Keratinocyte (primary cell): Measurements from ENCODE around the gene LRRC8D. TPM values are rescaled to one million over a fixed set of nuclear protein-coding genes. Genes with fewer than 3 reads are reported as not detected.
A peak's percentile ranks its signal among the peaks of the same experiment; 100 is the strongest.

ENCODE experiments used
- DNase-seq: peaks from one replicate; pipeline ENCODE4 v3.0.0-alpha.2; 2011; ENCODE audit warnings: low read depth, missing footprints, low spot score
- FAIRE-seq: peaks from 2 replicates; lab custom pipeline; 2011; peaks lifted over from hg19 to GRCh38; lab: Jason Lieb, UNC
- H2AFZ ChIP-seq: 2 replicates; pipeline ENCODE4 v1.6.0; 2012; ENCODE audit warnings: low read length, control low read depth, inconsistent platforms; ENCODE audit not compliant: control insufficient read depth
- H3K27ac ChIP-seq: 2 replicates; pipeline ENCODE4 v1.5.1; 2011; ENCODE audit warnings: low read length; ENCODE audit not compliant: control insufficient read depth, insufficient read depth
- H3K27me3 ChIP-seq: 3 replicates; pipeline ENCODE4 v1.6.0; 2011; ENCODE audit warnings: low read length; ENCODE audit not compliant: control insufficient read depth, insufficient read depth; ENCODE audit errors: extremely low read depth
- H3K36me3 ChIP-seq, 2 experiments: 2 replicates in 1 of 2; 3 replicates in 1 of 2; pipeline ENCODE4 v1.5.1; 2011; ENCODE audit warnings: low read length in 2 of 2, mild to moderate bottlenecking in 1 of 2; ENCODE audit not compliant: control insufficient read depth in 2 of 2, insufficient read depth in 2 of 2; ENCODE audit errors: extremely low read depth in 1 of 2
- H3K4me1 ChIP-seq: 3 replicates; pipeline ENCODE4 v1.5.1; 2011; ENCODE audit warnings: low read length; ENCODE audit not compliant: control insufficient read depth, insufficient read depth; ENCODE audit errors: extremely low read depth
- H3K4me2 ChIP-seq: 3 replicates; pipeline ENCODE4 v1.6.0; 2011; ENCODE audit warnings: low read depth, low read length; ENCODE audit not compliant: control insufficient read depth, insufficient read depth; ENCODE audit errors: extremely low read depth
- H3K4me3 ChIP-seq, 3 experiments: fragments of 200-600 bp in 1 of 3; sonication (generic) in 1 of 3; 2 replicates in 2 of 3; 3 replicates in 1 of 3; pipeline ENCODE4 v1.5.1; 2011 to 2016; ENCODE audit warnings: low read length in 3 of 3, mild to moderate bottlenecking in 3 of 3, control low read depth in 2 of 3, inconsistent platforms in 1 of 3, low read depth in 1 of 3, mixed read lengths in 1 of 3, mixed run types in 1 of 3, moderate library complexity in 1 of 3; ENCODE audit not compliant: control insufficient read depth in 2 of 3, insufficient read depth in 2 of 3; ENCODE audit errors: extremely low read depth in 1 of 3
- H3K79me2 ChIP-seq: 2 replicates; pipeline ENCODE4 v1.6.0; 2012; ENCODE audit warnings: low read length; ENCODE audit not compliant: control insufficient read depth, insufficient read depth
- H3K9ac ChIP-seq: 3 replicates; pipeline ENCODE4 v1.6.0; 2011; ENCODE audit warnings: low read length; ENCODE audit not compliant: control insufficient read depth, insufficient read depth; ENCODE audit errors: extremely low read depth
- H3K9me1 ChIP-seq: 3 replicates; pipeline ENCODE4 v1.6.0; 2011; ENCODE audit warnings: low read length; ENCODE audit not compliant: control insufficient read depth, insufficient read depth; ENCODE audit errors: extremely low read depth
- H3K9me3 ChIP-seq: 2 replicates; pipeline ENCODE4 v1.5.1; 2012; ENCODE audit warnings: low read depth, low read length; ENCODE audit not compliant: control insufficient read depth
- H4K20me1 ChIP-seq: 3 replicates; pipeline ENCODE4 v1.6.0; 2011; ENCODE audit warnings: low read length; ENCODE audit not compliant: control insufficient read depth, insufficient read depth; ENCODE audit errors: extremely low read depth
- EZH2 ChIP-seq: IDR thresholded peaks from one replicate; pipeline ENCODE4 v1.6.1; 2012; ENCODE audit warnings: inconsistent platforms, mild to moderate bottlenecking, low read length, moderate library complexity
- dilution Hi-C: fragments of 300-500 bp; cut with MboI; formaldehyde crosslinking; loops from one replicate; pipeline ENCODE4 v1.7.0; 2020; ENCODE audit warnings: low sequenced_read_pairs; ENCODE audit not compliant: extremely low pct_ligation_motif_present
- polyA plus RNA-seq, 5 experiments: library from polyadenylated mRNA; depleted of rRNA in 3 of 5; stranded (reverse) in 3 of 5; stranded (forward) in 1 of 5; unstranded in 1 of 5; fragments of >200 nt; gene quantifications; 1 replicate in 1 of 5; 2 replicates in 3 of 5; 3 replicates in 1 of 5; pipeline versions ENCODE4 v1.2.1 to v1.2.3, GENCODE V29; 2011 to 2012; ENCODE audit warnings: missing spikeins in 2 of 5, low read depth in 1 of 5, low replicate concordance in 1 of 5
- TF ChIP-seq, protein P1 (sequence below), 3 experiments: IDR thresholded peaks in 1 of 3; conservative IDR thresholded peaks in 1 of 3; optimal IDR thresholded peaks in 1 of 3; 2 replicates in 2 of 3; 3 replicates in 1 of 3; pipeline versions ENCODE3 to v1.5.1; 2011; ENCODE audit warnings: low read length in 3 of 3, mild to moderate bottlenecking in 3 of 3, moderate library complexity in 2 of 3, control low read depth in 1 of 3, inconsistent platforms in 1 of 3; ENCODE audit not compliant: insufficient read depth in 2 of 3; ENCODE audit errors: extremely low read depth in 1 of 3

The LRRC8D gene
- polyA plus RNA-seq, 1 donor (not counting 4 experiments of a cell fraction or from before 2014, with no cell fraction given), result 54.7 TPM

DNA sequence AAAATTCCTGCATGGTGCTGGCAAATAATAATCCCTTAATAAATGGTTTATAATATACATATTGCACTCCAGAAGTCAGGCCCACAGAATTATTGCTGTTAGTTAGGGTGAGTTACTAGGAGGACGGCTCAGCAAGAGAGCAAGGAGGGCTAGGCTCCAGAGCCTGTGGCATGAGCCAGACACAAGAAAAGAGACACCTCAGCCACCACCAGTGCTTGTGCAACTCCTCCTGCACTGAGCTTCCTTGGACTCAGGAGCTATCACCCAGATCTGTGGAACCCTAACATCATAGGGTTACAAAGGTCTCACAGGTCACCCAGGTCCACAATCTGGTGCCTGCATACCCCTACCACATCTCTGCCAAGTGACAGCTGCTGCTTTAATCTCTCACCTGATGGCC lies 12.8 kb upstream of the LRRC8D start:
- Histone ChIP-seq H3K27ac (no peak overlapping the region), H3K36me3 (no peaks in the 10 kb centered on the region), H3K4me2 (peak overlapping the region; percentile 0), H3K79me2 (no peaks in the 10 kb centered on the region), H4K20me1 (no peaks in the 10 kb centered on the region), H3K4me1 (peaks cover 14% of the 10 kb centered on the region), H3K9me1 (no peaks in the 10 kb centered on the region), H2AFZ (no peak overlapping the region), H3K9ac (no peak overlapping the region), H3K4me3 (no peak overlapping the region), H3K9me3 (no peaks in the 10 kb centered on the region), H3K27me3 (no peaks in the 10 kb centered on the region)
- TF ChIP-seq, protein P1, sequence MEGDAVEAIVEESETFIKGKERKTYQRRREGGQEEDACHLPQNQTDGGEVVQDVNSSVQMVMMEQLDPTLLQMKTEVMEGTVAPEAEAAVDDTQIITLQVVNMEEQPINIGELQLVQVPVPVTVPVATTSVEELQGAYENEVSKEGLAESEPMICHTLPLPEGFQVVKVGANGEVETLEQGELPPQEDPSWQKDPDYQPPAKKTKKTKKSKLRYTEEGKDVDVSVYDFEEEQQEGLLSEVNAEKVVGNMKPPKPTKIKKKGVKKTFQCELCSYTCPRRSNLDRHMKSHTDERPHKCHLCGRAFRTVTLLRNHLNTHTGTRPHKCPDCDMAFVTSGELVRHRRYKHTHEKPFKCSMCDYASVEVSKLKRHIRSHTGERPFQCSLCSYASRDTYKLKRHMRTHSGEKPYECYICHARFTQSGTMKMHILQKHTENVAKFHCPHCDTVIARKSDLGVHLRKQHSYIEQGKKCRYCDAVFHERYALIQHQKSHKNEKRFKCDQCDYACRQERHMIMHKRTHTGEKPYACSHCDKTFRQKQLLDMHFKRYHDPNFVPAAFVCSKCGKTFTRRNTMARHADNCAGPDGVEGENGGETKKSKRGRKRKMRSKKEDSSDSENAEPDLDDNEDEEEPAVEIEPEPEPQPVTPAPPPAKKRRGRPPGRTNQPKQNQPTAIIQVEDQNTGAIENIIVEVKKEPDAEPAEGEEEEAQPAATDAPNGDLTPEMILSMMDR (optimal IDR thresholded peaks at IDR 0.05 in 1 of 3, IDR thresholded peaks at IDR 0.05 in 1 of 3, conservative IDR thresholded peaks at IDR 0.05 in 1 of 3; ENCODE audit: extremely low read depth in 1 of 3, insufficient read depth in 2 of 3, low read length in 3 of 3), result no peak
- TF ChIP-seq EZH2, result no peak
- DNase-seq, result no peak
- peak; percentile 20 for FAIRE-seq
- dilution Hi-C loops, result no loop called here

DNA sequence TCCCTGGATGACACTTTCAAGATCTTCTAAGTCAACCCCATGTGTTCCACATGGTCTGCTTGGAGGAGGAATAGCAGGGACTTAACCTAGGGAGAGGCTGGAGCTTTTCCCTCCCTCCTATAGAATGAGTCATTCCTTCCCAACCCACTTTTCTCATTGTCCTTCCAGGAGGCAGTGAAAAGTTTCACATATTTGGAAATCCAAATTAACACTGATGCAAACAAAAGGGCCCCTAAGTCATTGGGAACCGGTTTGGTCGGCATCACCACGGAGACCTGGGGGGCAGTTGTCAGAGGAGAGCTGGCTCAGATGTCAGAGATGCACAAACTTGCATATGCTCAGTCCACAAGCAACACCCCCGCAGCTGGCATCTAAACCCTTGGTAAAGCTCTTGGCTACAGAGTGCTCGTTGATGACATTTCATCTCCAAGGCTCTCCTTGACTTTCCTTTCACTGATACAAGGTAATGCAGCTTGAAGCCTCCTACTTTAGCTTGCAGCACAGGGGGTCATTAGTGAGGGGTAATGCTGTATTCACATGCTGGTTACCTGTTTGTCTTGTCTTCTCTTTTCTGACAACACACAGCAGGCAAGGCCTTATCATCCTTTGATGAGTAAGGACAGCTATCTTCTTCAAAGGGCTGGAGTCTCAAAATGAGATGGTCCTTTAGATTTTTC lies 12.3 kb upstream of the LRRC8D start:
- H3K9me3 ChIP-seq, result no peaks in the 10 kb centered on the region
- peaks cover 14% of the 10 kb centered on the region for H3K4me1 ChIP-seq
- H2AFZ ChIP-seq, result no peak overlapping the region
- H3K27me3 ChIP-seq, result no peaks in the 10 kb centered on the region
- no peaks in the 10 kb centered on the region for H3K79me2 ChIP-seq
- H3K9me1 ChIP-seq, result no peaks in the 10 kb centered on the region
- no peak overlapping the region for H3K9ac ChIP-seq
- dilution Hi-C loops, result no loop called here
- H3K27ac ChIP-seq, result no peak overlapping the region
- DNase-seq (no peak), FAIRE-seq (peak; percentile 66)
- peak overlapping the region; percentile 0 for H3K4me2 ChIP-seq
- no peaks in the 10 kb centered on the region for H4K20me1 ChIP-seq
- no peak overlapping the region for H3K4me3 ChIP-seq
- H3K36me3 ChIP-seq, result no peaks in the 10 kb centered on the region
- no peak for TF ChIP-seq EZH2
- TF ChIP-seq, protein P1 (optimal IDR thresholded peaks at IDR 0.05 in 1 of 3, IDR thresholded peaks at IDR 0.05 in 1 of 3, conservative IDR thresholded peaks at IDR 0.05 in 1 of 3; ENCODE audit: extremely low read depth in 1 of 3, insufficient read depth in 2 of 3, low read length in 3 of 3), result no peak
